Karpas-422 (cell line): ENCODE results near the gene TMEM269. TPM values are rescaled to one million over a fixed set of nuclear protein-coding genes. Genes with fewer than 3 reads are reported as not detected.
A peak's percentile ranks its signal among the peaks of the same experiment; 100 is the strongest.

ENCODE experiments used
- DNase-seq: peaks from one replicate; pipeline ENCODE4 v3.0.0-alpha.2; 2015
- H2AFZ ChIP-seq: fragments of 200-600 bp; sonication (generic); 2 replicates; pipeline ENCODE4 v1.6.1; 2014; ENCODE audit warnings: antibody characterized with exemption, low read length, mixed read lengths
- H3K27ac ChIP-seq: fragments of 200-600 bp; sonication (generic); 2 replicates; pipeline ENCODE4 v1.5.1; 2014; ENCODE audit warnings: mild to moderate bottlenecking, low read length, moderate library complexity
- H3K27me3 ChIP-seq: fragments of 200-600 bp; sonication (generic); 2 replicates; pipeline ENCODE4 v1.6.1; 2014; ENCODE audit warnings: low read length, mixed read lengths
- H3K36me3 ChIP-seq: fragments of 200-600 bp; sonication (generic); 2 replicates; pipeline ENCODE4 v1.6.1; 2014; ENCODE audit warnings: low read length, mixed read lengths; ENCODE audit not compliant: insufficient read depth
- H3K4me1 ChIP-seq: fragments of 200-600 bp; sonication (generic); 2 replicates; pipeline ENCODE4 v1.6.1; 2014; ENCODE audit warnings: mild to moderate bottlenecking, low read length, mixed read lengths
- H3K4me2 ChIP-seq: fragments of 200-600 bp; sonication (generic); 2 replicates; pipeline ENCODE4 v1.6.1; 2014; ENCODE audit warnings: low read length, low read depth, mild to moderate bottlenecking; ENCODE audit not compliant: poor library complexity, severe bottlenecking
- H3K4me3 ChIP-seq: fragments of 200-600 bp; sonication (generic); 2 replicates; pipeline ENCODE4 v1.5.1; 2014; ENCODE audit warnings: mild to moderate bottlenecking, antibody characterized with exemption, low read length, mixed read lengths
- H3K79me2 ChIP-seq: fragments of 200-600 bp; sonication (generic); 2 replicates; pipeline ENCODE4 v1.6.1; 2014; ENCODE audit warnings: mild to moderate bottlenecking, low read length, mixed read lengths
- H3K9ac ChIP-seq: fragments of 200-600 bp; sonication (generic); 2 replicates; pipeline ENCODE4 v1.6.0; 2014; ENCODE audit warnings: low read length
- H3K9me2 ChIP-seq: fragments of 200-600 bp; sonication (generic), shearing (Covaris generic); replicated peaks from 2 replicates; pipeline ENCODE4 v1.6.0; 2014; ENCODE audit warnings: mild to moderate bottlenecking, low read length, moderate library complexity; ENCODE audit not compliant: insufficient read depth
- H3K9me3 ChIP-seq: fragments of 300-700, 200-600 bp; sonication (generic); 2 replicates; pipeline ENCODE4 v1.6.1; 2014; ENCODE audit warnings: low read length, mixed read lengths
- H4K20me1 ChIP-seq: fragments of 200-600 bp; sonication (generic); 2 replicates; pipeline ENCODE4 v1.6.1; 2014; ENCODE audit warnings: mild to moderate bottlenecking, antibody characterized with exemption, low read length, low read depth; ENCODE audit not compliant: insufficient read depth
- total RNA-seq: library from RNA; depleted of rRNA; stranded (reverse); fragments of >200 nt; shearing (Covaris generic); gene quantifications from 2 replicates; pipeline ENCODE4 v1.2.3, GENCODE V29; 2014; ENCODE audit warnings: low replicate concordance

Gene TMEM269
- total RNA-seq, 1 experiment from 2014 or later = not detected

DNA sequence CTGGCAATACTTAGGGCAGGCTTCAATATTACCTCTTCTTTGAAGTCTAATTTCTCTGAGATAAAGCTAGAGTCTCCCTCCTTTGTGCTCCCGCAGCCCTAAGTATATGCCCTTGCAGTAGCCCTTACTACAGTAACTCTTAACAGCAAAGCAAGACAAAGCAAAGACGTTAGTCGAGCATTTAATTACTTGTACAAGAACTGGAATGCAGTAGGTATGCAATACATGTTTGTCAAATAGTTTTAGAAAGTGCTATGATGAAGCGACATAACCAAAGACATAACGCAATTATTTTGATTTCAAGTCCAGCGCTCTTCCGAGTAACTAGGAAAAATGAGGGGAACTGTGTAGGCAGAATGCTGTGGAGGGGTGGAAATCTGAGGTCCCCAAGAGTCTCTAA lies 19.5 kb upstream of the TMEM269 start:
- peak overlapping the region; percentile 92 for H3K4me3 ChIP-seq
- H3K27me3 ChIP-seq = no peaks in the 10 kb centered on the region
- no peaks in the 10 kb centered on the region for H3K9me2 ChIP-seq
- H3K27ac ChIP-seq = no peak overlapping the region
- no peaks in the 10 kb centered on the region; the same call in 1 of the 2 replicates for H3K36me3 ChIP-seq
- no peaks in the 10 kb centered on the region for H3K9me3 ChIP-seq
- no peaks in the 10 kb centered on the region for H4K20me1 ChIP-seq
- no peak for DNase-seq
- peak overlapping the region; percentile 89 for H3K4me2 ChIP-seq
- H3K79me2 ChIP-seq = peaks cover 61% of the 10 kb centered on the region
- no peak overlapping the region for H2AFZ ChIP-seq
- peak overlapping the region; percentile 90 for H3K9ac ChIP-seq
- peaks cover 28% of the 10 kb centered on the region for H3K4me1 ChIP-seq

DNA sequence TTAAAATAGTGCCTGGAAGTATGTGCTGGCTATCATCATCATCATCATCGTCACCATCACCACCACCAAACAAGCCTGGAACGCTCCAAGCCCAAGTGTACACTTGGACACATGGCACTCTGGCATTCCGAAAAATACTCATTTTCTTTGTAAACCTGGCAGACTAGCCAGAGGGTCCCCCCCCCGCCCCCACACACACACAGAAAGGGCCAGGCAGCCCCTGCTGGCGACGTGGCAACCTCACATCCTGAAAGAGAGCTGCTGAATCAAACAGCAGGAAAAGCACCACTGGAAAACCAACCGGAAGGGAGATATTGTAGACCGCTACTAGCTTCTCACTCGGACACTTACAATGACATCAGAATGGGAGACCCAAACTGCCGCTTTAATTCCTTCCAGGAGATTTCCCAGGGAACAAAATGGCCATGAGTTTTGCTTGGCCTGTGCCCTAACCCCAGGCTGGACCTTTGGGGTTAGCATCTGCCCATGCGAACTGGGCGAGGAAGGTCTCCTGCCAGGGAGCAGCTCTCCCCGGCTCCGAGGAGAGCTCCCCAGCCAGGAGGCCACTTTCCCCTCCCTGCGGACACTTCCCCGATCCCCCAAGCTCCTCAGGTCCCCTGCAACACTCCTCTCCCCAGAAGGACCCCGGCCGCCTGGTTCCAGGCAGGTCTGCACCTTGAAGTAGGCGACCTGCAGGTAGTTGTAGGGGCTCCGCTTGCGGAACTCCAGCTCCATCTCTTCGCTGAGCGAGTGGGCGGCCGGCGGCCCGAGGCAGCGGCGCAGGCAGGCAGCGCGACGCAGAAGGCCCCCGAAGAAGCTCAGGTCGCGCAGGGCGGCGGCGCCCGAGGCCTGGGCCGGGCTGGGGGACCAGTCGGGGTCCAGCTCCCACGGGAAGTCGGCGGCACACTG lies 18.7 kb upstream of the TMEM269 start:
- Histone ChIP-seq H3K27ac (no peak overlapping the region), H3K4me3 (peak overlapping the region; percentile 92), H3K4me1 (peaks cover 32% of the 10 kb centered on the region), H4K20me1 (no peaks in the 10 kb centered on the region), H2AFZ (peak overlapping the region; percentile 94), H3K9ac (peak overlapping the region; percentile 90), H3K36me3 (no peaks in the 10 kb centered on the region; the same call in 1 of the 2 replicates), H3K79me2 (peaks cover 69% of the 10 kb centered on the region), H3K4me2 (peak overlapping the region; percentile 89), H3K9me2 (no peaks in the 10 kb centered on the region), H3K9me3 (no peaks in the 10 kb centered on the region), H3K27me3 (no peaks in the 10 kb centered on the region)
- peak; percentile 70 for DNase-seq

DNA sequence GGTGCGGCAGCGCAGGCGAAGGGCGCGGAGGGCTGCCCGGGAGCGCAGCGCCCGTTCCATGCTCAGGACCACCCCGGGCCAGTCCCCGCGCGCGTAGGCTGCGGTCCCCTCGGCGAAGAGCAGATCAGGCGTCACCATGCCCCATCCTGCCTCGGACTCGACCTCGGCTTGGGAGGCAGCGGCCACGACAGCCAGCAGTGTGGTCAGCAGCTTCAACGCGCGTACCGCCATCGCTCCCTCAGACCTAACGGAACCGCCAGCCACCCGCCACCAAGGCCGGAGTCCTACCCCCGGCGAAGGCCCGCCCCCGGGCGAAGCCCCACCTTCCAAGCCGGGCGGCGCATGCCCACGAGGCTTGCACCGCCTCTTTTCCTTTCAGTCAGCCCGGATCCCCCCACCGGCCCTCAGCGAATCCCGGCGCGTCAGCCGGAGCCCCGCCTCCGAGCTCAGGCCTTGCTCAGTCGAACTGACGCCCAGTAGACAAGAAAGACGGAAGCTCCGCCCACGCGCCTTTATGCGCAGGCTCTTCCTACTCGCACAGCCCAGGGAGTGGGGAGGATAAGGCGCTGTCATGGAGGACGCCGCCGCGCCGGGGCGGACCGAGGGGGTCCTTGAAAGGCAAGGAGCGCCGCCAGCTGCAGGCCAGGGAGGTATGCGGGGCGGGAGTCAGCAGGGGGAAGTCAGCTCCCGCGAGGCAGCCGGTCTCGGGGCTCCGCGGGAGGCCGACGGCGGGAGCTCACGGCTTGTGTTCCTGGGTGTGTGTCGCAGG lies 17.9 kb upstream of the TMEM269 start, which contains the start of the genes C1orf50 and P3H1:
Gene C1orf50, plus strand, starts transcription at position 509 of the 769 bp plus-strand sequence. Its CDS starts 63 bp downstream, at position 572.
Gene P3H1, minus strand, starts transcription at position 288 of the 769 bp plus-strand sequence. Its CDS starts 57 bp downstream, at position 231.
- H3K4me3 ChIP-seq = peak within 1 kb of the TSS; percentile 92
- H3K27me3 ChIP-seq = no peaks in the 10 kb centered on the region
- H3K36me3 ChIP-seq = no peaks in the 10 kb centered on the region; the same call in 1 of the 2 replicates
- no peaks in the 10 kb centered on the region for H3K9me3 ChIP-seq
- H3K4me1 ChIP-seq = peaks cover 32% of the 10 kb centered on the region
- H3K4me2 ChIP-seq = peak within 1 kb of the TSS; percentile 94
- peak; percentile 100 for DNase-seq
- peak within 1 kb of the TSS; percentile 90 for H3K9ac ChIP-seq
- peaks cover 78% of the 10 kb centered on the region for H3K79me2 ChIP-seq
- H3K27ac ChIP-seq = no peak within 1 kb of the TSS
- no peaks in the 10 kb centered on the region for H4K20me1 ChIP-seq
- peak within 1 kb of the TSS; percentile 94 for H2AFZ ChIP-seq
- no peaks in the 10 kb centered on the region for H3K9me2 ChIP-seq

DNA sequence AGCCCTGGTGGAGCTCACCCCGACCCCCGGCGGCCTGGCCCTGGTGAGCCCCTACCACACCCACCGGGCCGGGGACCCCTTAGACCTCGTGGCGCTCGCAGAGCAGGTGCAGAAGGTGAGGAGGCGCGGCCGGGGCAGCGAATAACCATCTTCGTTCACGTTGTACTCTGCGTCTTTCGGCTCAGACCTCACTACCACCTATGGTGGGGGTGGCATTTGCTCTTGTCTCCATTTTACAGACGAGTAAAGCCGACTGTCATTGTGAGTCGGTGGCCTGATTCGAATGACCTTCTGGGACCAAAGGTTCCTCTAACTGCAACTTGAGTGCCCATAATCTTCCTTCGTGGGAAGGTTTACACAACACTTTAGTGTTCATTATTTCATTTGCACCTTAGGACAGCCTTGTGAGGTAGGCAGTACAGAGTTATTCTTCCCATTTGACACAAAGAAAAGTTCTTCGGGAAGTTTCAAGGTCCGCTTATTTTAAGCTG lies 17.2 kb upstream of the TMEM269 start:
- peak overlapping the region; percentile 83 for H3K9ac ChIP-seq
- H3K9me2 ChIP-seq = no peaks in the 10 kb centered on the region
- peaks cover 81% of the 10 kb centered on the region for H3K79me2 ChIP-seq
- peak overlapping the region; percentile 64; the same call in 1 of the 2 replicates for H2AFZ ChIP-seq
- H4K20me1 ChIP-seq = no peaks in the 10 kb centered on the region
- peak overlapping the region; percentile 94 for H3K4me2 ChIP-seq
- peak; percentile 73 for DNase-seq
- H3K27ac ChIP-seq = no peak overlapping the region
- H3K4me1 ChIP-seq = peaks cover 32% of the 10 kb centered on the region
- H3K4me3 ChIP-seq = peak overlapping the region; percentile 87
- H3K36me3 ChIP-seq = no peaks in the 10 kb centered on the region
- no peaks in the 10 kb centered on the region for H3K27me3 ChIP-seq
- H3K9me3 ChIP-seq = no peaks in the 10 kb centered on the region

DNA sequence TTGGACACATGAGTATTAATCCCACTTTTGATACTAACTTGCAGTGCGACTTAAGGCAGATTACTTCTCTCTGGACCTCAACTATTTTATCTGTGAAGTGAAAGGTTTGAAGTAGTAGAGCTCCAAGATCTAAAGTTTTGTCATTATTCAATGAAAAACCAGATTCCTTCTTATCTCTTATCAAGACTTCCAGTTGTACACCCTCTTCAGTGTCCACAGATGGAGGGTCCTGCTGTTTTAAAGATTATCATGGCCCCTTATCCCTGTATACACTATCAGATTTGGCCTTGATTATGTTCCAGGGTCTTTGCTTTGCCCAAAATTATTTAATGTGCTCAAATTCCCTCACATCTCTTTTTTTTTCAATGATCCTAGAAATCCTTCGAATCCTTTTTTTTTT lies 16.6 kb upstream of the TMEM269 start:
- H3K27me3 ChIP-seq = no peaks in the 10 kb centered on the region
- no peaks in the 10 kb centered on the region for H3K9me2 ChIP-seq
- H3K79me2 ChIP-seq = peaks cover 86% of the 10 kb centered on the region
- H3K4me3 ChIP-seq = peak overlapping the region; percentile 87
- no peak for DNase-seq
- H3K9ac ChIP-seq = peak overlapping the region; percentile 83
- peak overlapping the region; percentile 94 for H3K4me2 ChIP-seq
- H3K36me3 ChIP-seq = no peaks in the 10 kb centered on the region
- H3K9me3 ChIP-seq = no peaks in the 10 kb centered on the region
- H3K4me1 ChIP-seq = peaks cover 32% of the 10 kb centered on the region
- no peak overlapping the region for H3K27ac ChIP-seq
- no peaks in the 10 kb centered on the region for H4K20me1 ChIP-seq
- H2AFZ ChIP-seq = no peak overlapping the region

DNA sequence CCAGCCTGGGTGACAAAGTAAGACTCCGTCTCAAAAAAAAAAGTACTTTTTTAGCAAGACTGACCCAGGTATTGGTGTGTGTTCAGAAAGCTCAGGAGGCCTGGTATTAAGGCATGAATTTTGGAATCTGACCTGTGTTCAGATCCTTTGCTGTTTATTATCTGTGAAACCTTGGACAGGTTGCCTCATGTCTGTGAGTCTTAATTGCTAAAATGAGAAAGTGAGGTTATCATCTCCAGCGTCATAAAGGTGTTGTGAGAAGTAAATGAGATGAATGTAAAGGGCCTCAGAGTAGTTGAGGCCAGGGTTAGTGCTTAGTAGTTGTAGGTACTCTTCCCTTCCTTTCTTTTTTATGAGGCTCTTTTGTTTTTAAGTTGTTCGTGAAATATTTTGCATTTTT lies 15.0 kb upstream of the TMEM269 start:
- Histone ChIP-seq H3K4me1 (peaks cover 27% of the 10 kb centered on the region), H3K27ac (no peak overlapping the region), H3K36me3 (0 out of 2 replicates have a peak, but pooled peaks cover 3% of the 10 kb centered on the region), H3K4me2 (no peak overlapping the region), H2AFZ (no peak overlapping the region), H3K79me2 (peaks cover 79% of the 10 kb centered on the region), H4K20me1 (no peaks in the 10 kb centered on the region), H3K27me3 (no peaks in the 10 kb centered on the region), H3K9ac (no peak overlapping the region), H3K4me3 (no peak overlapping the region), H3K9me3 (no peaks in the 10 kb centered on the region), H3K9me2 (no peaks in the 10 kb centered on the region)
- DNase-seq = no peak

DNA sequence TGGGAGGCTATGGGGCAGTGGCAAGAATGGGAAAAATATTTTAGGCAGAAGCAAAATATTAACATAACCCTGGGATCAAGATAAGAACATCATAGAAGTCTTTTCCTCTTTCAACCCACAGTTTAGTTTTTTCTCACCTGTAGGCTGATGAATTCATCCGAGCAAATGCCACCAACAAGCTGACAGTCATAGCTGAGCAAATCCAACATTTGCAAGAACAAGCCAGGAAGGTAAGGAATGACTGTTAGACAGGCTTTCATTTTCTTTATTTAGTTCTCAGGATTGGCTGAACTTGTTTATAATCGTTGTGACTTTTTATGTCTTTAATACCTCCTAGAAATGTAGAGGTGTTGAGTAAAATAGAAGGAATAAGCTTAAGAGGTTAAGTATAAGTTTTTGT lies 11.4 kb upstream of the TMEM269 start:
- Histone ChIP-seq H3K27me3 (no peaks in the 10 kb centered on the region), H3K27ac (no peak overlapping the region), H3K4me2 (no peak overlapping the region), H3K9me2 (no peaks in the 10 kb centered on the region), H3K36me3 (peaks cover 14% of the 10 kb centered on the region), H3K4me3 (no peak overlapping the region), H3K79me2 (peaks cover 48% of the 10 kb centered on the region), H3K9ac (no peak overlapping the region), H4K20me1 (no peaks in the 10 kb centered on the region), H3K4me1 (peaks cover 11% of the 10 kb centered on the region), H2AFZ (no peak overlapping the region), H3K9me3 (no peaks in the 10 kb centered on the region)
- DNase-seq = no peak
